Mesothelial cell of epicardium (in vitro differentiated cells): ENCODE data around the gene ENTPD8. TPM values are rescaled to one million over a fixed set of nuclear protein-coding genes. Genes with fewer than 3 reads are reported as not detected.
"Not testable (repeated sequence)": the region's sequence is repeated elsewhere in the genome, so short reads cannot be mapped to it uniquely, and the experiment has no call there.

Experiments
- DNase-seq, 2 experiments: peaks; one replicate each; pipeline ENCODE4 v3.0.0; 2021; ENCODE audit warnings: low spot score in 2 of 2; ENCODE audit not compliant: unreplicated experiment in 2 of 2
- H3K27ac Mint-ChIP-seq: 2 replicates; pipeline ENCODE4 v1.8.0; 2021; ENCODE audit warnings: mixed read lengths
- H3K27me3 Mint-ChIP-seq: 2 replicates; pipeline ENCODE4 v1.8.0; 2021; ENCODE audit warnings: low read depth, mixed read lengths
- H3K36me3 Mint-ChIP-seq: 2 replicates; pipeline ENCODE4 v1.8.0; 2021; ENCODE audit warnings: mixed read lengths
- H3K4me1 Mint-ChIP-seq: 2 replicates; pipeline ENCODE4 v1.8.0; 2021; ENCODE audit warnings: mixed read lengths
- H3K4me3 Mint-ChIP-seq: 2 replicates; pipeline ENCODE4 v1.8.0; 2021; ENCODE audit warnings: mild to moderate bottlenecking, moderate library complexity, mixed read lengths
- H3K9me3 Mint-ChIP-seq: 2 replicates; pipeline ENCODE4 v1.8.0; 2021; ENCODE audit warnings: mixed read lengths
- CTCF ChIP-seq: fragments of 200-600 bp; sonication (generic); IDR thresholded peaks from one replicate; pipeline ENCODE4 v1.5.0; 2021; ENCODE audit warnings: antibody characterized with exemption; ENCODE audit not compliant: unreplicated experiment
- total RNA-seq: library from RNA; stranded (reverse); gene quantifications from 3 replicates; pipeline ENCODE4 v1.2.1, GENCODE V29; 2021

ENTPD8 gene
- total RNA-seq, 1 donor from 2014 or later, result 1.4 TPM

- H3K4me1 Mint-ChIP-seq, result no peaks in the 10 kb centered on the region
- H3K27ac Mint-ChIP-seq, result no peak overlapping the region
- H3K36me3 Mint-ChIP-seq, result peaks cover 1% of the 10 kb centered on the region
- no peak for TF ChIP-seq CTCF
- H3K27me3 Mint-ChIP-seq, result peaks cover 12% of the 10 kb centered on the region
- H3K4me3 Mint-ChIP-seq, result no peak overlapping the region
- no peak for DNase-seq
- peaks cover 2% of the 10 kb centered on the region for H3K9me3 Mint-ChIP-seq
These were observed 26.7 kb upstream of the ENTPD8 start for GRCh38 chr9:137467896-137468295.

DNA sequence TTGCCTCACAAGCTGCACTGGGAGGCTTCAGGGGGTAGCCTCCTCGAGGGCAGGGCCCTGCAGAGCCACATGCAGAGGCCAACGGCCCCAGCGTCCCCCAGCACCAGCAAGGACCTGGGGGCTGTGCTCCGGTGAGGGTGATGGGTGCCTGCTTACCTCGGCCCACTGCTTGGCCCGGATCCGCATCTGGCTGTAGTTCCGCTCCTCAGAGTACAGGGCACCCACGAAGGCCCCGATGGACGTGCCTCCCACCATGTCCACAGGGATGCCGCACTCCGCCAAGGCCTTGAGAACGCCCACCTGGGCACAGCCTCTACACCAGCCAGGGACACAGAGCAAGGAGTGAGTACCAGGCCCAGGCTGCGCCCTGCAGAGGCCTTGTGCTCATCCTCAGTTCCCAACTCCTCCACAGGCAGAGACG is 26.0 kb upstream of the ENTPD8 start:
- TF ChIP-seq CTCF, result no peak
- H3K27ac Mint-ChIP-seq, result no peak overlapping the region

DNA sequence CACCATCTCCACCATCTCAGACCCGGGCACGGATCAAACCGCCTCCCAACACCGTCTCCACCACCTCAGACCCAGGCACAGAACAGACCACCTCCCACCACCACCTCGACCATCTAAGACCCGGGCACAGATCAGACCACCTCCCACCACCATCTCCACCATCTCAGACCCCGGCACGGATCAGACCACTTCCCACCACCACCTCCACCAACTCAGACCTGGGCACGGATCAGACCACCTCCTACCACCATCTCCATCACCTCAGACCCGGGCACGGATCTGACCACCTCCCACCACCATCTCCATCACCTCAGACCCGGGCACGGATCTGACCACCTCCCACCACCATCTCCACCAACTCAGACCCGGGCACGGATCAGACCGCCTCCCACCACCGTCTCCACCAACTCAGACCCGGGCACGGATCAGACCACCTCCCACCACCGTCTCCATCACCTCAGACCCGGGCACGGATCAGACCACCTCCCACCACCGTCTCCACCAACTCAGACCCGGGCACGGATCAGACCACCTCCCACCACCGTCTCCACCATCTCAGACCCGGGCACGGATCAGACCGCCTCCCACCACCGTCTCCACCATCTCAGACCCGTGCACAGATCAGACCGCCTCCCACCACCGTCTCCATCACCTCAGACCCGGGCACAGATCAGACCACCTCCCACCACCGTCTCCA is 25.4 kb upstream of the ENTPD8 start:
- not testable (repeated sequence) for H3K27ac Mint-ChIP-seq, H3K9me3 Mint-ChIP-seq, H3K36me3 Mint-ChIP-seq, H3K4me1 Mint-ChIP-seq, H3K4me3 Mint-ChIP-seq, DNase-seq
- H3K27me3 Mint-ChIP-seq, result peaks cover 21% of the 10 kb centered on the region

More for the DNA sequence above, 26.0 kb upstream of the ENTPD8 start:
- Mint-ChIP-seq H3K9me3 (no peaks in the 10 kb centered on the region), H3K27me3 (peaks cover 15% of the 10 kb centered on the region), H3K36me3 (no peaks in the 10 kb centered on the region), H3K4me1 (no peaks in the 10 kb centered on the region), H3K4me3 (no peak overlapping the region)
- no peak for DNase-seq

DNA sequence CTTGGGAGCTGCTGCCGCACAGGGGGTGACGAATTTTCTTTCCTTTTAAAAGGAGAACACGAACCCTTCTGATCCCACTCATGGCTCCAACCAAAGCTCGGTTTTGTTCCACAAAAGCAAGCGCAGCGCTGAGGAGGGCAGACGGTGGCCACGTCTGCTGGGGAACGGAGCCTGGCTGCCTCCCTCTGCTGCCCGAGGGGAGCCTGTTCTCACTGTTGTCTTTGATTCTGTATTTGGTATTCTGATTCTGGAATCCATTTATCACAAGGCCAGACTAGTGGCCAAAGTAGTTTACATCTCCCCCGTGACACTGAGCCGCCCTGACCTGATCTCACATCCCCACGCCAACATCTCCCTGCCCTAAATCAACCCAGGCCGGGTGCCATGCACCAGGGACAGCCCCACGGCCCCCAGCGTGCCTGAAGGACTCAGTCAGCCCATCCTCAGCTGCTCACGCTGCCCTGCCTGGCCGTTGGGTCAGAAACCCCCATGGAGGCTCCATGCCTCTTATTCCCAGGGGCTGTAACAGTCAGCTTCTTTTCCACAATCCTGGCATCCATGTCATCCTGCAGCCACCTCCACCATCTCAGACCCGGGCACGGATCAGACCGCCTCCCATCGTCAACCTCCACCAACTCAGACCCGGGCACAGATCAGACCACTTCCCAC is 24.7 kb upstream of the ENTPD8 start:
- no peaks in the 10 kb centered on the region for H3K4me1 Mint-ChIP-seq
- no peaks in the 10 kb centered on the region for H3K9me3 Mint-ChIP-seq
- DNase-seq, result no peak
- H3K27me3 Mint-ChIP-seq, result peaks cover 25% of the 10 kb centered on the region
- no peak overlapping the region for H3K27ac Mint-ChIP-seq
- TF ChIP-seq CTCF, result no peak
- no peaks in the 10 kb centered on the region for H3K36me3 Mint-ChIP-seq
- H3K4me3 Mint-ChIP-seq, result no peak overlapping the region

DNA sequence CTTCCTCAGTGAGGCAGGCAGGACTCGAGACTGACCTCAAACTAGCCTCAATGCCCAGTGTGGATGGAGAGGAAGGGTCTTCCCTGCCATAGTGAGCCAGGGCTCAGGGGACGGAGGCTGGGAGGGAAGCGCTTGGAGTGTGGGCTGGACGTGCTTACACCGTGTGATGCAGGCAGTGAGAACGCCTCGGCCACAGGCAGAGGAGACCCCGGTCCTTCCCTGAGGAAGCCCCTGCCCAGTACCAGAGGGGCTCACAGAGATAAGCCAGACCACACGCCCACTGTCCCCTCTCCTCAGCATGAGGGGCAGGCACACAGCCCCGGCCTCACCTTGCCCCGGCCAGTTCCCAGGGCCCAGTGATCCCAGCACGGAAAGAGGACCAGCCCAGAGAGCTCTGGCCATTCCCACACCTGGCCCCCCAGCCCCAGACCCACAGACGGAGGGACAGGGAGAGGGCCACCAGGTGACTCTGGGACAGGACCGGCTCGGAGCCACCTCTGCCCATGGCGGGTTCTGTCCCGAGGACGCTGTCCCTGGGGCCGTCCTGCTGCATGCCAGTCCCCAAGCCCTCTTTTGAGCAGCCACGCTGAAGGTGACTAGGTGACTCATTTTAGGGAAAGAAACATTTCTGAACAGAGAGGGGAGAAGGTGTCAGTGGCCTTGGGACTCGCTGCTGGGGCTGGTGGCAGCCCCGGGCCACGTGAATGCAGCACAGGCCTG is 24.0 kb upstream of the ENTPD8 start:
- Mint-ChIP-seq H3K27ac (no peak overlapping the region), H3K36me3 (no peaks in the 10 kb centered on the region), H3K4me3 (no peak overlapping the region), H3K4me1 (no peaks in the 10 kb centered on the region), H3K9me3 (no peaks in the 10 kb centered on the region), H3K27me3 (peaks cover 28% of the 10 kb centered on the region)
- DNase-seq, result peak in 1 of 2 experiments; percentile 8
- TF ChIP-seq CTCF, result no peak
